22Rv1 (cell line): ENCODE data around the gene MIEF1.

Source experiments
- CTCF ChIP-seq: fragments of 450-650 bp; IDR thresholded peaks from 2 replicates; pipeline ENCODE4 v1.5.1; 2017; ENCODE audit warnings: mild to moderate bottlenecking
- ZFX ChIP-seq: fragments of 450-650 bp; IDR thresholded peaks from 2 replicates; pipeline ENCODE4 v1.6.1; 2017; ENCODE audit warnings: antibody characterized with exemption, borderline replicate concordance

- TF ChIP-seq CTCF: no peak
- no peak for TF ChIP-seq ZFX
These were observed 43.6 kb downstream of the MIEF1 start for GRCh38 chr22:39545386-39546365.
